HCT116 (cell line): Measurements from ENCODE around the gene RDH14. TPM values are rescaled to one million over a fixed set of nuclear protein-coding genes. Genes with fewer than 3 reads are reported as not detected.

Experiments
- ATAC-seq: fragments of 200-7000 bp; cut with Tn5 transposase; 2 replicates; pipeline ENCODE4 v1.9.1; 2020; ENCODE audit warnings: mild to moderate bottlenecking, moderate library complexity
- BruUV-seq: library from RNA; stranded (reverse); fragments of 400-500 nt; replicated peaks from 2 replicates; lab custom pipeline; 2021; lab: Mats Ljungman, UMichigan
- CTCF ChIA-PET: fragments of 300-600 bp; sonication (Branson Sonifier 250); formaldehyde crosslinking; loops from one replicate; lab custom pipeline; 2021; ENCODE audit warnings: antibody characterized with exemption; lab: Charles Lee
- POLR2A ChIA-PET: fragments of 300-600, 350-600 bp; sonication (Branson Sonifier 250); formaldehyde crosslinking; loops from one replicate; lab custom pipeline; 2021; ENCODE audit warnings: antibody characterized with exemption; lab: Charles Lee
- RAD21 ChIA-PET, 2 experiments: fragments of 300-600 bp; sonication (Branson Sonifier 250); formaldehyde crosslinking; loops; one replicate each; lab custom pipeline; 2023; ENCODE audit warnings: low total read pairs in 2 of 2; ENCODE audit not compliant: uncharacterized antibody in 2 of 2, unreplicated experiment in 2 of 2, low non-redundant PET in 1 of 2; lab: Charles Lee
- DNase-seq: peaks from one replicate; pipeline ENCODE4 v3.0.0-alpha.2; 2010; ENCODE audit warnings: low read depth, low spot score
- H2AFZ ChIP-seq: fragments of 200-600 bp; shearing (Covaris generic), sonication (generic); 2 replicates; pipeline ENCODE4 v1.6.1; 2017; ENCODE audit warnings: low read depth, mixed run types, mixed read lengths, antibody characterized with exemption, low read length; ENCODE audit not compliant: poor library complexity, severe bottlenecking
- H3K27ac ChIP-seq: 2 replicates; pipeline ENCODE4 v1.5.1; 2012; ENCODE audit warnings: low read depth, low read length
- H3K27me3 ChIP-seq: fragments of 200-600 bp; sonication (generic); 2 replicates; pipeline ENCODE4 v1.6.1; 2016; ENCODE audit warnings: mixed run types, low read length, mixed read lengths; ENCODE audit not compliant: insufficient read depth
- H3K36me3 ChIP-seq, 2 experiments: fragments of 200-500 bp in 1 of 2; fragments of 200-600 bp in 1 of 2; sonication (Bioruptor generic) in 1 of 2; sonication (generic) in 1 of 2; 2 replicates each; pipeline versions ENCODE4 v1.5.1 to v1.6.1; 2014 to 2016; ENCODE audit warnings: low read length in 2 of 2, inconsistent platforms in 1 of 2, mixed read lengths in 1 of 2, mixed run types in 1 of 2; ENCODE audit not compliant: insufficient read depth in 2 of 2, control insufficient read depth in 1 of 2
- H3K4me1 ChIP-seq, 2 experiments: fragments of 200-600 bp in 1 of 2; sonication (generic) in 1 of 2; 2 replicates each; pipeline versions ENCODE4 v1.5.1 to v1.6.1; 2012 to 2017; ENCODE audit warnings: low read length in 2 of 2, inconsistent platforms in 1 of 2, mild to moderate bottlenecking in 1 of 2, mixed read lengths in 1 of 2, mixed run types in 1 of 2, moderate library complexity in 1 of 2; ENCODE audit not compliant: insufficient read depth in 2 of 2, control insufficient read depth in 1 of 2
- H3K4me2 ChIP-seq: fragments of 200-600 bp; sonication (generic); 2 replicates; pipeline ENCODE4 v1.6.1; 2017; ENCODE audit warnings: mixed run types, low read length, mixed read lengths
- H3K4me3 ChIP-seq, 2 experiments: fragments of 200-600 bp in 1 of 2; sonication (generic) in 1 of 2; replicated peaks in 1 of 2; 2 replicates each; pipeline ENCODE4 v1.5.1; 2011 to 2016; ENCODE audit warnings: low read length in 2 of 2, control low read depth in 1 of 2, low read depth in 1 of 2, mild to moderate bottlenecking in 1 of 2, mixed read lengths in 1 of 2, mixed run types in 1 of 2
- H3K79me2 ChIP-seq: fragments of 200-600 bp; sonication (generic); 2 replicates; pipeline ENCODE4 v1.6.1; 2017; ENCODE audit warnings: mild to moderate bottlenecking, mixed run types, low read length, moderate library complexity, mixed read lengths; ENCODE audit not compliant: insufficient read depth
- H3K9ac ChIP-seq: fragments of 200-600 bp; sonication (generic); 2 replicates; pipeline ENCODE4 v1.6.1; 2016; ENCODE audit warnings: low read length, mixed read lengths
- H3K9me2 ChIP-seq: fragments of 200-600 bp; sonication (generic), shearing (Covaris generic); 2 replicates; pipeline ENCODE4 v1.6.1; 2017; ENCODE audit warnings: mixed run types, mild to moderate bottlenecking, moderate library complexity; ENCODE audit not compliant: insufficient read depth
- H3K9me3 ChIP-seq, 2 experiments: fragments of 200-500 bp in 1 of 2; fragments of 200-600 bp in 1 of 2; sonication (Bioruptor generic) in 1 of 2; sonication (generic) in 1 of 2; 2 replicates each; pipeline ENCODE4 v1.6.1; 2014 to 2017; ENCODE audit warnings: low read length in 2 of 2, mixed read lengths in 2 of 2, inconsistent platforms in 1 of 2, low read depth in 1 of 2, mild to moderate bottlenecking in 1 of 2, mixed run types in 1 of 2, moderate library complexity in 1 of 2; ENCODE audit not compliant: control insufficient read depth in 1 of 2, insufficient read depth in 1 of 2
- H4K20me1 ChIP-seq: fragments of 200-600 bp; sonication (generic), shearing (Covaris generic); 2 replicates; pipeline ENCODE4 v1.6.1; 2017; ENCODE audit warnings: mixed run types, mild to moderate bottlenecking, moderate library complexity; ENCODE audit not compliant: insufficient read depth
- ATF3 ChIP-seq: IDR thresholded peaks from 2 replicates; pipeline ENCODE4 v1.6.1; 2012
- CBX3 ChIP-seq: IDR thresholded peaks from 2 replicates; pipeline ENCODE4 v1.6.1; 2012; ENCODE audit warnings: low read depth
- CEBPB ChIP-seq: IDR thresholded peaks from 2 replicates; pipeline ENCODE4 v1.6.1; 2012; ENCODE audit warnings: low read depth
- EGR1 ChIP-seq: IDR thresholded peaks from 2 replicates; pipeline ENCODE4 v1.6.1; 2012; ENCODE audit warnings: low read depth
- ELF1 ChIP-seq: IDR thresholded peaks from 2 replicates; pipeline ENCODE4 v1.6.1; 2012; ENCODE audit warnings: low read depth, borderline replicate concordance
- EZH2 ChIP-seq: fragments of 200-600 bp; sonication (generic); IDR thresholded peaks from 2 replicates; pipeline ENCODE4 v1.6.1; 2017; ENCODE audit warnings: antibody characterized with exemption, mixed run types
- EZH2phosphoT487 ChIP-seq: fragments of 200-600 bp; IDR thresholded peaks from 2 replicates; pipeline ENCODE4 v1.6.1; 2018; ENCODE audit warnings: antibody characterized with exemption, borderline replicate concordance
- MAX ChIP-seq: IDR thresholded peaks from 2 replicates; pipeline ENCODE4 v1.6.1; 2012
- POLR2AphosphoS5 ChIP-seq: IDR thresholded peaks from 2 replicates; pipeline ENCODE4 v1.6.1; 2011; ENCODE audit warnings: mild to moderate bottlenecking, low read depth, low read length, moderate library complexity
- SIN3A ChIP-seq: IDR thresholded peaks from 2 replicates; pipeline ENCODE4 v1.6.1; 2012; ENCODE audit warnings: low read depth
- ZFX ChIP-seq: fragments of 450-650 bp; IDR thresholded peaks from 2 replicates; pipeline ENCODE4 v1.6.1; 2017
- intact Hi-C: fragments of 100-400 bp; cut with micrococcal nuclease; formaldehyde crosslinking; loops from 2 replicates; pipeline ENCODE4 v1.10.0; 2022
- total RNA-seq: library from RNA; stranded (reverse); gene quantifications from one replicate; pipeline ENCODE4 v1.2.1, GENCODE V29; 2021; ENCODE audit not compliant: unreplicated experiment
- TF ChIP-seq, protein P1 (sequence below): IDR thresholded peaks from 2 replicates; pipeline ENCODE4 v1.6.1; 2011; ENCODE audit warnings: mild to moderate bottlenecking, low read length, moderate library complexity; ENCODE audit not compliant: insufficient replicate concordance; ENCODE audit errors: extremely low read depth
- TF ChIP-seq, protein P2 (sequence below): IDR thresholded peaks from 2 replicates; pipeline ENCODE4 v1.6.1; 2012; ENCODE audit warnings: low read depth

The RDH14 gene
- total RNA-seq, 1 experiment from 2014 or later = 15.5 TPM

GRCh38 chr2:18559531-18560030 is 872 bp downstream of the RDH14 start:
- Histone ChIP-seq H3K79me2 (peaks cover 21% of the 10 kb centered on the region), H3K4me1 (peaks cover 0 to 11% of the 10 kb centered on the region in 2 experiments; a peak in 3 of 4 replicates), H3K27me3 (no peaks in the 10 kb centered on the region), H2AFZ (no peak overlapping the region), H4K20me1 (no peaks in the 10 kb centered on the region), H3K9me3 (no peaks in the 10 kb centered on the region), H3K4me3 (peak overlapping the region; percentile 61 to 77), H3K9me2 (no peaks in the 10 kb centered on the region), H3K36me3 (peaks cover 0 to 4% of the 10 kb centered on the region in 2 experiments; a peak in 1 of 4 replicates), H3K4me2 (peak overlapping the region; percentile 82), H3K27ac (peak overlapping the region; percentile 74), H3K9ac (peak overlapping the region; percentile 76)
- intact Hi-C loops = no loop called here
- no peak for ATAC-seq
- TSS peak; percentile 74 for BruUV-seq
- TF ChIP-seq MAX = no peak
- no peak for TF ChIP-seq CBX3
- TF ChIP-seq EGR1 = no peak
- TF ChIP-seq, protein P1, sequence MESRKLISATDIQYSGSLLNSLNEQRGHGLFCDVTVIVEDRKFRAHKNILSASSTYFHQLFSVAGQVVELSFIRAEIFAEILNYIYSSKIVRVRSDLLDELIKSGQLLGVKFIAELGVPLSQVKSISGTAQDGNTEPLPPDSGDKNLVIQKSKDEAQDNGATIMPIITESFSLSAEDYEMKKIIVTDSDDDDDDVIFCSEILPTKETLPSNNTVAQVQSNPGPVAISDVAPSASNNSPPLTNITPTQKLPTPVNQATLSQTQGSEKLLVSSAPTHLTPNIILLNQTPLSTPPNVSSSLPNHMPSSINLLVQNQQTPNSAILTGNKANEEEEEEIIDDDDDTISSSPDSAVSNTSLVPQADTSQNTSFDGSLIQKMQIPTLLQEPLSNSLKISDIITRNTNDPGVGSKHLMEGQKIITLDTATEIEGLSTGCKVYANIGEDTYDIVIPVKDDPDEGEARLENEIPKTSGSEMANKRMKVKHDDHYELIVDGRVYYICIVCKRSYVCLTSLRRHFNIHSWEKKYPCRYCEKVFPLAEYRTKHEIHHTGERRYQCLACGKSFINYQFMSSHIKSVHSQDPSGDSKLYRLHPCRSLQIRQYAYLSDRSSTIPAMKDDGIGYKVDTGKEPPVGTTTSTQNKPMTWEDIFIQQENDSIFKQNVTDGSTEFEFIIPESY = no peak
- TF ChIP-seq, protein P2, sequence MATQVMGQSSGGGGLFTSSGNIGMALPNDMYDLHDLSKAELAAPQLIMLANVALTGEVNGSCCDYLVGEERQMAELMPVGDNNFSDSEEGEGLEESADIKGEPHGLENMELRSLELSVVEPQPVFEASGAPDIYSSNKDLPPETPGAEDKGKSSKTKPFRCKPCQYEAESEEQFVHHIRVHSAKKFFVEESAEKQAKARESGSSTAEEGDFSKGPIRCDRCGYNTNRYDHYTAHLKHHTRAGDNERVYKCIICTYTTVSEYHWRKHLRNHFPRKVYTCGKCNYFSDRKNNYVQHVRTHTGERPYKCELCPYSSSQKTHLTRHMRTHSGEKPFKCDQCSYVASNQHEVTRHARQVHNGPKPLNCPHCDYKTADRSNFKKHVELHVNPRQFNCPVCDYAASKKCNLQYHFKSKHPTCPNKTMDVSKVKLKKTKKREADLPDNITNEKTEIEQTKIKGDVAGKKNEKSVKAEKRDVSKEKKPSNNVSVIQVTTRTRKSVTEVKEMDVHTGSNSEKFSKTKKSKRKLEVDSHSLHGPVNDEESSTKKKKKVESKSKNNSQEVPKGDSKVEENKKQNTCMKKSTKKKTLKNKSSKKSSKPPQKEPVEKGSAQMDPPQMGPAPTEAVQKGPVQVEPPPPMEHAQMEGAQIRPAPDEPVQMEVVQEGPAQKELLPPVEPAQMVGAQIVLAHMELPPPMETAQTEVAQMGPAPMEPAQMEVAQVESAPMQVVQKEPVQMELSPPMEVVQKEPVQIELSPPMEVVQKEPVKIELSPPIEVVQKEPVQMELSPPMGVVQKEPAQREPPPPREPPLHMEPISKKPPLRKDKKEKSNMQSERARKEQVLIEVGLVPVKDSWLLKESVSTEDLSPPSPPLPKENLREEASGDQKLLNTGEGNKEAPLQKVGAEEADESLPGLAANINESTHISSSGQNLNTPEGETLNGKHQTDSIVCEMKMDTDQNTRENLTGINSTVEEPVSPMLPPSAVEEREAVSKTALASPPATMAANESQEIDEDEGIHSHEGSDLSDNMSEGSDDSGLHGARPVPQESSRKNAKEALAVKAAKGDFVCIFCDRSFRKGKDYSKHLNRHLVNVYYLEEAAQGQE = no peak
- no peak for TF ChIP-seq ATF3
- TF ChIP-seq SIN3A = no peak
- no peak for TF ChIP-seq ELF1
- no peak for TF ChIP-seq EZH2
- TF ChIP-seq ZFX = no peak
- TF ChIP-seq POLR2AphosphoS5 = no peak
- no peak for TF ChIP-seq CEBPB
- TF ChIP-seq EZH2phosphoT487 = no peak
- ChIA-PET RAD21 (no interaction called here), POLR2A (no interaction called here), CTCF (interaction anchor here (1.8 kb wide), 1 partner anchor 39 kb away, joined by 7 read pairs; no protein-coding TSS in a partner anchor)
- no peak for DNase-seq
